Left lobe of liver (tissue), 2 donors: Measurements from ENCODE around the gene INAFM2. TPM values are rescaled to one million over a fixed set of nuclear protein-coding genes. Genes with fewer than 3 reads are reported as not detected.

ENCODE experiments used
- ATAC-seq: fragments of 200-7000 bp; cut with Tn5 transposase; one replicate; pipeline ENCODE4 v1.9.1; 2020; ENCODE audit warnings: mild to moderate bottlenecking, moderate library complexity
- DNase-seq: peaks from one replicate; pipeline ENCODE4 v3.0.0-alpha.2; 2020; ENCODE audit warnings: low spot score
- total RNA-seq: library from RNA; stranded (reverse); gene quantifications from one replicate; pipeline ENCODE4 v1.2.1, GENCODE V29; 2021
- donor health status: DM: no; HTN: no; CAD: no; lungs with moderate emphysema.
- donor health status: DM: no; HTN: yes; CAD: no.

INAFM2 gene
- total RNA-seq, 1 donor from 2014 or later, result 7.7 TPM

DNA sequence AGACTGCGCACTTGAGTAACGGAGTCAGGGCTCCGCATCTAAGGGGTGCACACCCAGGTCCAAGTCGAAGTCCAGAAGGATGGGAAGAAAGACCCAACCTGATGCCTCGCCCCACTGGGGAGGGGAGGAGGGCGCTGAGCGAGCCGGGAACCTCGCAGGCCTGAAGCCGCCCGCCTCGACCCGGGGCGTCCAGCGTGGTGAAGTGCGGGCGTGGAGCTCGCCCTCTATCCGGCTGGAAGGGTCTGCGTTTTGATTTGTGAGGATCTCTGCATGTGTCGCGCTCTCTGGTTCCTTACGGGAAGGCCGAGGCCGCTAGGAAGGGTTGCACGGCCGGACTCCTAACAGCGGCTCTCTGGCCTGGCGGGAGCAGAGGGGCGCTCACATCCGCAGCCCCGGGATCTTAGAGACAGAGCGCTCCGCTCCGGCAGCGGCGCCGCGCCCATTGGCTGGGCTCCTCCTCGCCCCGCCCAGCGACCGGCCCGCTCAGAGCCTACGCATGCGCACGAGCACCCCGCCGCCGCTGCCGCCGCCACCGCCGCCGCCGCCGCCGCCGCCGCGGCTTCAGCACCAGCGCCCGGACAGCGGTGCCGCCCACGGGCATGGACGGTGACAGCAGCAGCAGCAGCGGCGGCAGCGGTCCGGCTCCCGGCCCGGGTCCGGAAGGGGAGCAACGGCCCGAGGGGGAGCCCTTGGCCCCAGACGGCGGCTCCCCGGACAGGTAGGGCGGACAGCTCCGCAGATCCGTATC lies 34.4 kb downstream of the INAFM2 start, which contains the start of gene DISP2:
TSS of gene DISP2 (plus strand) at position 497 of the 748 bp plus-strand sequence. CDS start at position 600, 103 bp downstream.
- ATAC-seq (peak; percentile 84), DNase-seq (peak; percentile 89)

- DNase-seq (no peak), ATAC-seq (no peak)
Measured at GRCh38 chr15:40358471-40359353, 35.2 kb downstream of the INAFM2 start.

GRCh38 chr15:40360015-40360414 lies 36.5 kb downstream of the INAFM2 start:
- no peak for ATAC-seq
- DNase-seq, result no peak

GRCh38 chr15:40361640-40362039 lies 38.1 kb downstream of the INAFM2 start:
- ATAC-seq (no peak), DNase-seq (no peak)

- no peak for DNase-seq
- no peak for ATAC-seq
Measured at GRCh38 chr15:40363611-40364010, 40.1 kb downstream of the INAFM2 start.

- DNase-seq (no peak), ATAC-seq (no peak)
Measured at GRCh38 chr15:40364251-40364650, 40.8 kb downstream of the INAFM2 start.

GRCh38 chr15:40365016-40365415 lies 41.5 kb downstream of the INAFM2 start:
- ATAC-seq (no peak), DNase-seq (no peak)

GRCh38 chr15:40365624-40366456 lies 42.3 kb downstream of the INAFM2 start:
- no peak for DNase-seq
- no peak for ATAC-seq

DNA sequence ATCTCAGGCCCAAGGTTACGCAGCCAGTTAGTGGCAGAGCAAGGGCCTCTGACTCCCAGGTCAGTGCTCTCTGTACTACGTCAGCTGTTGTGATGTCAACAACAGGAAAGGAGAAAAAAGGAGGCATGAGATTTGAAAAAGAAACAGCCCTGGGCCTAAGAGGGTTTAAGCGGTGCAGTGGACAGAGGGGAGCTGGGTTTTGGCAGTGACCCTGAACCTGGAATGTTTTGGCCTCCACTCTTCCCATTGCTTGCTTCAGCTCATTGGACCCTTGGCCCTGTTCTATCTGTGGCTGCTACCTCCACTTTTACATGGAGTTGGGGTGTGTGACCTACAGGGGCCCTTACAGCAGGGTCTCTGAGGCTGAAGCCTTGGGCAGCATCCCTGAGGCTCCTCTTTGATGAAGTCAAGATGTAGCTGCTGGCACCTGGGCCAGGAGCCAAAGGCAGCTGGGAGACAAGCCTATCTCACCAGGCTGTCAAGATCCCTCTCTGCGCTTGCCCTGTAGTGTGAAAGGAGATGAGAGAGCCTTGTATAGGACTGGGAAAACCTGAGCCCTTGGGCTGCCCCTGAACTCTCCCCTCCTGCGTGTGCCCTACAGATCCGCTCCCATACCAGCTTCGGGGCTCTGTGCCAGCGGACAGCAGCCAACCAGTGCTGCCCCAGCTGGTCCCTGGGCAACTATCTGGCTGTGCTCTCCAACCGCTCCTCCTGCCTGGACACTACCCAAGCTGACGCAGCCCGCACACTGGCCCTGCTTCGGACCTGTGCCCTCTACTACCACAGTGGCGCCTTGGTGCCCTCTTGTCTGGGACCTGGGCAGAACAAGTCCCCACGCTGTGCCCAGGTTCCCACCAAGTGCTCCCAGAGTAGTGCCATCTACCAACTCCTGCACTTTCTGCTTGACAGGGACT lies 43.2 kb downstream of the INAFM2 start:
- ATAC-seq (peak; percentile 82), DNase-seq (peak; percentile 98)

- DNase-seq (no peak), ATAC-seq (no peak)
Measured at GRCh38 chr15:40367371-40367685, 43.8 kb downstream of the INAFM2 start.

DNA sequence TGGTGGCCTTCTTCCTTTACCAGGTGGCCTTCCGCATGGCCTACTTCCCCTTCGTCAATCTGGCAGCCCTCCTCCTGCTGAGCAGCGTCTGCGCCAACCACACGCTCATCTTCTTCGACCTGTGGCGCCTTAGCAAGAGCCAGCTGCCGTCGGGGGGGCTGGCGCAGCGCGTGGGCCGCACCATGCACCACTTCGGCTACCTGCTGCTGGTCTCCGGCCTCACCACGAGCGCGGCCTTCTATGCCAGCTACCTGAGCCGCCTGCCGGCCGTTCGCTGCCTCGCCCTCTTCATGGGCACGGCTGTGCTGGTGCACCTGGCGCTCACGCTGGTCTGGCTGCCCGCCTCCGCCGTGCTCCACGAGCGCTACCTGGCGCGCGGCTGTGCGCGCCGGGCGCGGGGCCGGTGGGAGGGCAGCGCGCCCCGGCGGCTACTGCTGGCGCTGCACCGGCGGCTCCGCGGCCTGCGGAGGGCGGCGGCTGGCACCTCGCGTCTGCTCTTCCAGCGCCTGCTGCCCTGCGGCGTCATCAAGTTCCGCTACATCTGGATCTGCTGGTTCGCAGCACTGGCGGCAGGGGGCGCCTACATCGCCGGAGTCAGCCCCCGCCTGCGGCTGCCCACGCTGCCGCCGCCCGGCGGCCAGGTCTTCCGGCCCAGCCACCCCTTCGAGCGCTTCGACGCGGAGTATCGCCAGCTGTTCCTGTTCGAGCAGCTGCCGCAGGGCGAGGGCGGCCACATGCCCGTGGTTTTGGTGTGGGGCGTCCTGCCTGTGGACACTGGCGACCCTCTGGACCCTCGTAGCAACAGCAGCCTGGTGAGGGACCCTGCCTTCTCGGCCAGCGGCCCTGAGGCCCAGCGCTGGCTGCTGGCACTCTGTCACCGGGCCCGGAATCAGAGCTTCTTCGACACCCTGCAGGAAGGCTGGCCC lies 44.5 kb downstream of the INAFM2 start:
- DNase-seq (peak; percentile 90), ATAC-seq (peak; percentile 86)

- ATAC-seq, result no peak
- DNase-seq, result no peak
Measured at GRCh38 chr15:40368719-40369473, 45.4 kb downstream of the INAFM2 start.

- no peak for ATAC-seq
- DNase-seq, result no peak
Measured at GRCh38 chr15:40369474-40369869, 46.0 kb downstream of the INAFM2 start.

- DNase-seq (no peak), ATAC-seq (no peak)
Measured at GRCh38 chr15:40369971-40370370, 46.5 kb downstream of the INAFM2 start.

DNA sequence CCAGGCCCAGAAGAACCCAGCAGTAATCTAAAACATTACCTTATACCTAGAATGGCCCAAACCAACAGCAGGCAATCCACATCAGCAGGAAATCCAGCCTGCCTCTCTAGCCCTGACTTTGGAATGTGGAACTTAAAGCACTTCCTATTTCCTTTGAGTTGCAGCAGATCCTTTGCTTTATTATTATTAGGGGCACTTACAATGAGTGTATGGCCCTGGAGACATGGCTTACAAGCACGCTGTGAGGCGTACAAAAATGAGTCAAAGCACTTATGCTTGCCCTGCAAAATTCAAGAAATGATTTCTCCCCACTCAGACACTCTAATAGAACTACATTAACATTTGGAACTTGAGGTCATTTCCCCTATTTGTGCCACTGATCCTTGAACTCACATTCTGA lies 49.5 kb downstream of the INAFM2 start:
- no peak for ATAC-seq
- no peak for DNase-seq
